MM.1S (cell line): ENCODE results near the gene ACKR3.

Source experiments
- DNase-seq: peaks from one replicate; pipeline ENCODE4 v3.0.0-alpha.2; 2015
- H2AFZ ChIP-seq: fragments of 300-600 bp; sonication (generic); 2 replicates; pipeline ENCODE4 v1.6.0; 2016; ENCODE audit warnings: antibody characterized with exemption, low read length
- H3F3A ChIP-seq: fragments of 300-600 bp; sonication (generic); 2 replicates; pipeline ENCODE4 v1.6.1; 2016; ENCODE audit warnings: mild to moderate bottlenecking, antibody characterized with exemption, low read length, moderate library complexity, mixed read lengths; ENCODE audit not compliant: insufficient read depth
- H3K27ac ChIP-seq: fragments of 300-600 bp; sonication (generic); 2 replicates; pipeline ENCODE4 v1.5.1; 2016; ENCODE audit warnings: mild to moderate bottlenecking, low read length
- H3K27me3 ChIP-seq: fragments of 300-600 bp; sonication (generic); replicated peaks from 2 replicates; pipeline ENCODE4 v1.6.0; 2016; ENCODE audit warnings: low read length; ENCODE audit not compliant: insufficient read depth
- H3K36me3 ChIP-seq: fragments of 300-600 bp; sonication (generic); replicated peaks from 2 replicates; pipeline ENCODE4 v1.6.1; 2016; ENCODE audit warnings: mild to moderate bottlenecking, low read length, mixed read lengths; ENCODE audit not compliant: insufficient read depth
- H3K4me1 ChIP-seq: fragments of 300-600 bp; sonication (generic); 2 replicates; pipeline ENCODE4 v1.6.1; 2016; ENCODE audit warnings: low read length, mixed read lengths
- H3K4me2 ChIP-seq: fragments of 300-600 bp; sonication (generic); 2 replicates; pipeline ENCODE4 v1.6.0; 2016; ENCODE audit warnings: low read depth, low read length
- H3K4me3 ChIP-seq: fragments of 300-600 bp; sonication (generic); 2 replicates; pipeline ENCODE4 v1.5.1; 2016; ENCODE audit warnings: low read length, mixed read lengths
- H3K79me2 ChIP-seq: fragments of 300-600 bp; sonication (generic); 2 replicates; pipeline ENCODE4 v1.6.1; 2016; ENCODE audit warnings: mixed run types, low read length, mixed read lengths
- H3K9ac ChIP-seq: fragments of 300-600 bp; sonication (generic); 2 replicates; pipeline ENCODE4 v1.6.1; 2016; ENCODE audit warnings: low read length, mixed read lengths
- H3K9me2 ChIP-seq: fragments of 300-600 bp; sonication (generic); replicated peaks from 2 replicates; pipeline ENCODE4 v1.6.1; 2016; ENCODE audit warnings: mild to moderate bottlenecking, low read length, mixed read lengths; ENCODE audit not compliant: insufficient read depth
- H3K9me3 ChIP-seq: fragments of 300-600 bp; sonication (generic); replicated peaks from 2 replicates; pipeline ENCODE4 v1.6.1; 2016; ENCODE audit warnings: mild to moderate bottlenecking, low read length, mixed read lengths; ENCODE audit not compliant: insufficient read depth
- H4K20me1 ChIP-seq: fragments of 300-600 bp; sonication (generic); 2 replicates; pipeline ENCODE4 v1.6.1; 2016; ENCODE audit warnings: mild to moderate bottlenecking, low read length, moderate library complexity, mixed read lengths; ENCODE audit not compliant: insufficient read depth
- EZH2 ChIP-seq: fragments of 300-600 bp; sonication (generic); optimal IDR thresholded peaks from 2 replicates; pipeline ENCODE3; 2017; ENCODE audit warnings: low read depth, mild to moderate bottlenecking, antibody characterized with exemption, low read length, mixed read lengths
- EZH2phosphoT487 ChIP-seq: fragments of 300-600 bp; sonication (generic); IDR thresholded peaks from 2 replicates; pipeline ENCODE4 v1.6.1; 2018; ENCODE audit warnings: antibody characterized with exemption, low read length
- TF ChIP-seq, protein P1 (sequence below): fragments of 300-600 bp; sonication (generic); IDR thresholded peaks from 2 replicates; pipeline ENCODE4 v1.5.1; 2016; ENCODE audit warnings: antibody characterized with exemption, low read length, mixed read lengths

The ACKR3 gene

DNA sequence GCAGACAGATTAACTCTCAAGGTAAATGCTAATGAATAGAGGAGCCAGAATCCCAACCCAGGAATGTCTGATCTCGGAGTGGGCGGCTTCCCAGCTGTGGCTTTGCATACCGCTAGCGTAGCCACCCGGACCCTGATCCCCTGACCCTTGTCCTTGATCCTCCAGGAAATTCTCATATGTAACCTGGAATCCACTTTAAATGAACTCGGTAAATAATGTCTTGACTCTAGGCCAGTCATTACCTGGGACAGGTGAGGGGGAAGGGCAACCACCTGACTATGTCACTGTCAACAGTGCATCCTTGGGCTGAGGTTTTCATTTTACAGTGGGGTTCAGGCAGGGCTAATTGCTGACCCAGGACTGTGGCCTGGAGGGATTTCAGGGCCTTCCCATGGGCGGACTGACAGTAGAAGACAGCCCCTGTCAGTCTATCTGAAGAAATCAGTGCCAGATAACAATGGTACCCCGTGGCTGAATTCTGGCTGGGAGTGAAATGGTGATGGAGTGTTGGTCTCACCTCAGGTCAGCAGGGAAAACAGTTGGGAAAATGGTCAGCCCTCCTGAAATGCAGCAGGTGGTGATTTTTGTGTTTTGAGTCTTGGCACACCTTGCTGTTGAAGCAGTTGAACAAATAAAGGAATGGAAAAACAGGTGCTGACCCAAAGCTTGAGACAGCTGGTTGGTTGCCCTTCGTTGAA, 9.6 kb downstream of the ACKR3 start:
- Histone ChIP-seq H3K27me3 (no peaks in the 10 kb centered on the region), H3K4me1 (no peaks in the 10 kb centered on the region), H4K20me1 (no peaks in the 10 kb centered on the region), H3K4me3 (no peak overlapping the region), H3K36me3 (no peaks in the 10 kb centered on the region), H3K79me2 (no peaks in the 10 kb centered on the region), H3K9me2 (no peaks in the 10 kb centered on the region), H2AFZ (no peak overlapping the region), H3F3A (no peaks in the 10 kb centered on the region), H3K27ac (no peak overlapping the region), H3K9me3 (no peaks in the 10 kb centered on the region), H3K4me2 (no peak overlapping the region), H3K9ac (no peak overlapping the region)
- TF ChIP-seq EZH2 (no peak), EZH2phosphoT487 (no peak)
- TF ChIP-seq, protein P1, sequence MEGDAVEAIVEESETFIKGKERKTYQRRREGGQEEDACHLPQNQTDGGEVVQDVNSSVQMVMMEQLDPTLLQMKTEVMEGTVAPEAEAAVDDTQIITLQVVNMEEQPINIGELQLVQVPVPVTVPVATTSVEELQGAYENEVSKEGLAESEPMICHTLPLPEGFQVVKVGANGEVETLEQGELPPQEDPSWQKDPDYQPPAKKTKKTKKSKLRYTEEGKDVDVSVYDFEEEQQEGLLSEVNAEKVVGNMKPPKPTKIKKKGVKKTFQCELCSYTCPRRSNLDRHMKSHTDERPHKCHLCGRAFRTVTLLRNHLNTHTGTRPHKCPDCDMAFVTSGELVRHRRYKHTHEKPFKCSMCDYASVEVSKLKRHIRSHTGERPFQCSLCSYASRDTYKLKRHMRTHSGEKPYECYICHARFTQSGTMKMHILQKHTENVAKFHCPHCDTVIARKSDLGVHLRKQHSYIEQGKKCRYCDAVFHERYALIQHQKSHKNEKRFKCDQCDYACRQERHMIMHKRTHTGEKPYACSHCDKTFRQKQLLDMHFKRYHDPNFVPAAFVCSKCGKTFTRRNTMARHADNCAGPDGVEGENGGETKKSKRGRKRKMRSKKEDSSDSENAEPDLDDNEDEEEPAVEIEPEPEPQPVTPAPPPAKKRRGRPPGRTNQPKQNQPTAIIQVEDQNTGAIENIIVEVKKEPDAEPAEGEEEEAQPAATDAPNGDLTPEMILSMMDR, result no peak
- no peak for DNase-seq

DNA sequence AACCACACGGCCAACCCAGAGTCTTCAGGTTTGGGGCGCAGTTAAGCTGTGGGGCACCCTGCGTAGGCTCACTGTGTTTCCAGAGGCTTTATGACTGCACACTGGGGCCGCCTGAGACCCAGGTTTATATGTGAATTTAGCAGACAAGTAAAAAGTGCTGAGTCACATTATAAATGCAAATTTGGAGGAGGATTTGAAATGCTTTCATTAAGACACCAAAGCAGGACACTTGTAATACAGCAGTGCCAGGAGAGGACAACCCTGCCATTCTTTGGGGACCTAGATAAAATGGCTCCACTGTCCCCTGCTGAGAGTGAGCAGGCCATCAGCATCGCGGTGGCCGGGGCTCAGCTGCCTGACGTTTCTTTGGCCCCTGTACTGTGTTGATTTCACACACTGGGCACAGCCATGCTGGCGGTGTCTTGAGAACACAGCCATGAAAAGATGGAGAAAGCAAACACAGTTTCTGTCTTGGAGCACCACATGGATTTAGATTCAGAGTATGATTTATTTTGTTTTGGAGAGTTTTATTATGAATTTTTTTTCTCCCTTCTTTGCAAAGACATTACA, 10.2 kb downstream of the ACKR3 start:
- Histone ChIP-seq H3K27me3 (no peaks in the 10 kb centered on the region), H3K4me1 (no peaks in the 10 kb centered on the region), H3K4me2 (no peak overlapping the region), H3K36me3 (no peaks in the 10 kb centered on the region), H3F3A (no peaks in the 10 kb centered on the region), H2AFZ (no peak overlapping the region), H3K4me3 (no peak overlapping the region), H4K20me1 (no peaks in the 10 kb centered on the region), H3K9me2 (no peaks in the 10 kb centered on the region), H3K9ac (no peak overlapping the region), H3K27ac (no peak overlapping the region), H3K79me2 (no peaks in the 10 kb centered on the region), H3K9me3 (no peaks in the 10 kb centered on the region)
- DNase-seq, result no peak
- TF ChIP-seq, protein P1, result no peak
- no peak for TF ChIP-seq EZH2phosphoT487

DNA sequence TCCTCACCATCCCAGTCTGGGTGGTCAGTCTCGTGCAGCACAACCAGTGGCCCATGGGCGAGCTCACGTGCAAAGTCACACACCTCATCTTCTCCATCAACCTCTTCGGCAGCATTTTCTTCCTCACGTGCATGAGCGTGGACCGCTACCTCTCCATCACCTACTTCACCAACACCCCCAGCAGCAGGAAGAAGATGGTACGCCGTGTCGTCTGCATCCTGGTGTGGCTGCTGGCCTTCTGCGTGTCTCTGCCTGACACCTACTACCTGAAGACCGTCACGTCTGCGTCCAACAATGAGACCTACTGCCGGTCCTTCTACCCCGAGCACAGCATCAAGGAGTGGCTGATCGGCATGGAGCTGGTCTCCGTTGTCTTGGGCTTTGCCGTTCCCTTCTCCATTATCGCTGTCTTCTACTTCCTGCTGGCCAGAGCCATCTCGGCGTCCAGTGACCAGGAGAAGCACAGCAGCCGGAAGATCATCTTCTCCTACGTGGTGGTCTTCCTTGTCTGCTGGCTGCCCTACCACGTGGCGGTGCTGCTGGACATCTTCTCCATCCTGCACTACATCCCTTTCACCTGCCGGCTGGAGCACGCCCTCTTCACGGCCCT, 11.2 kb downstream of the ACKR3 start:
- no peak overlapping the region for H3K4me2 ChIP-seq
- no peaks in the 10 kb centered on the region for H3K36me3 ChIP-seq
- no peak overlapping the region for H3K27ac ChIP-seq
- no peak overlapping the region for H3K4me3 ChIP-seq
- H4K20me1 ChIP-seq, result no peaks in the 10 kb centered on the region
- DNase-seq, result no peak
- H3K9me2 ChIP-seq, result no peaks in the 10 kb centered on the region
- H3K9me3 ChIP-seq, result no peaks in the 10 kb centered on the region
- no peaks in the 10 kb centered on the region for H3F3A ChIP-seq
- no peak overlapping the region for H3K9ac ChIP-seq
- TF ChIP-seq EZH2, result no peak
- TF ChIP-seq EZH2phosphoT487, result no peak
- no peak overlapping the region for H2AFZ ChIP-seq
- no peaks in the 10 kb centered on the region for H3K27me3 ChIP-seq
- H3K79me2 ChIP-seq, result no peaks in the 10 kb centered on the region
- H3K4me1 ChIP-seq, result no peaks in the 10 kb centered on the region

GRCh38 chr2:236581546-236581945, 11.9 kb downstream of the ACKR3 start:
- H3K79me2 ChIP-seq, result no peaks in the 10 kb centered on the region
- H3F3A ChIP-seq, result no peaks in the 10 kb centered on the region
- H3K4me3 ChIP-seq, result no peak overlapping the region
- no peaks in the 10 kb centered on the region for H3K4me1 ChIP-seq
- TF ChIP-seq EZH2 (no peak), EZH2phosphoT487 (no peak)
- TF ChIP-seq, protein P1, result no peak
- H3K36me3 ChIP-seq, result no peaks in the 10 kb centered on the region
- no peak overlapping the region for H3K9ac ChIP-seq
- no peaks in the 10 kb centered on the region for H3K27me3 ChIP-seq
- no peak for DNase-seq
- no peaks in the 10 kb centered on the region for H4K20me1 ChIP-seq
- no peaks in the 10 kb centered on the region for H3K9me2 ChIP-seq
- H3K27ac ChIP-seq, result no peak overlapping the region
- H3K4me2 ChIP-seq, result no peak overlapping the region
- no peaks in the 10 kb centered on the region for H3K9me3 ChIP-seq
- no peak overlapping the region for H2AFZ ChIP-seq
